GM12864 (cell line): ENCODE data around the gene CLDN9.

Source experiments
- DNase-seq: peaks from one replicate; pipeline ENCODE4 v3.0.0-alpha.2; 2011; ENCODE audit warnings: low read depth
- H3K4me3 ChIP-seq: 2 replicates; pipeline ENCODE4 v1.5.1; 2011; ENCODE audit warnings: mild to moderate bottlenecking, low read depth, low read length, control low read depth
- CTCF ChIP-seq: IDR thresholded peaks from 2 replicates; pipeline ENCODE4 v1.5.1; 2011; ENCODE audit warnings: low read depth, mild to moderate bottlenecking, moderate library complexity, low read length, control low read depth, inconsistent platforms; ENCODE audit errors: missing control alignments

CLDN9 gene

GRCh38 chr16:3007059-3007956, 5.4 kb upstream of the CLDN9 start:
- no peak for DNase-seq
- no peak for TF ChIP-seq CTCF
- no peak overlapping the region for H3K4me3 ChIP-seq

- no peak for DNase-seq
- no peak overlapping the region for H3K4me3 ChIP-seq
Observed at GRCh38 chr16:3007957-3008689, 4.6 kb upstream of the CLDN9 start.

GRCh38 chr16:3008690-3009037, 4.1 kb upstream of the CLDN9 start:
- no peak overlapping the region for H3K4me3 ChIP-seq
- no peak for DNase-seq
- no peak for TF ChIP-seq CTCF

More at GRCh38 chr16:3007957-3008689, 4.6 kb upstream of the CLDN9 start:
- TF ChIP-seq CTCF, result no peak

- no peak for DNase-seq
- no peak for TF ChIP-seq CTCF
- no peak overlapping the region for H3K4me3 ChIP-seq
Observed at GRCh38 chr16:3009568-3010390, 2.9 kb upstream of the CLDN9 start.

- no peak for TF ChIP-seq CTCF
- DNase-seq, result no peak
Observed at GRCh38 chr16:3010510-3010909, 2.2 kb upstream of the CLDN9 start.

GRCh38 chr16:3012246-3012645, 477 bp upstream of the CLDN9 start:
- no peak for DNase-seq
- H3K4me3 ChIP-seq, result no peak overlapping the region
- no peak for TF ChIP-seq CTCF

More at GRCh38 chr16:3010510-3010909, 2.2 kb upstream of the CLDN9 start:
- H3K4me3 ChIP-seq, result no peak overlapping the region
